ENCODE results near the gene HSPBAP1.
"Not testable (repeated sequence)": the region's sequence is repeated elsewhere in the genome, so short reads cannot be mapped to it uniquely, and the experiment has no call there.

HSPBAP1 gene

DNA sequence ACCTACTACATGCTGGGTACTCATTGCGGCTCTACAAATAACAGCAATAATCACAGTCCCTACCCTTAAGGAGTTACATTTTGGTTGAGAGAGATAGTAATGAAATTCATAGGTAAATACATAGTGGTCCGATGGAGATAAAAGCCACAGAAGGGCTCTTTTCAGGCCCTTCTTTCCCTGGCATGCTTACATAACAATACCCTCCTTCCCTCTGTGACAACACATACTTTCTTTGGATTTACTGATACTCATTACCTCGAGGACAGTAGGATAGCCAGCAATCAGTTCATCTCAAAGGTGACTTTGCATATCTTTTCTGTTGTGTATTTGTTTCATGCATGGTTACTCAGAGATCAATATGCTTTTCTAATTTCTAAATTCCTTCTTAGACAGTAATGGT, 54.5 kb downstream of the HSPBAP1 start:
- no peak for DNase-seq (ENCODE audit: low spot score)

DNA sequence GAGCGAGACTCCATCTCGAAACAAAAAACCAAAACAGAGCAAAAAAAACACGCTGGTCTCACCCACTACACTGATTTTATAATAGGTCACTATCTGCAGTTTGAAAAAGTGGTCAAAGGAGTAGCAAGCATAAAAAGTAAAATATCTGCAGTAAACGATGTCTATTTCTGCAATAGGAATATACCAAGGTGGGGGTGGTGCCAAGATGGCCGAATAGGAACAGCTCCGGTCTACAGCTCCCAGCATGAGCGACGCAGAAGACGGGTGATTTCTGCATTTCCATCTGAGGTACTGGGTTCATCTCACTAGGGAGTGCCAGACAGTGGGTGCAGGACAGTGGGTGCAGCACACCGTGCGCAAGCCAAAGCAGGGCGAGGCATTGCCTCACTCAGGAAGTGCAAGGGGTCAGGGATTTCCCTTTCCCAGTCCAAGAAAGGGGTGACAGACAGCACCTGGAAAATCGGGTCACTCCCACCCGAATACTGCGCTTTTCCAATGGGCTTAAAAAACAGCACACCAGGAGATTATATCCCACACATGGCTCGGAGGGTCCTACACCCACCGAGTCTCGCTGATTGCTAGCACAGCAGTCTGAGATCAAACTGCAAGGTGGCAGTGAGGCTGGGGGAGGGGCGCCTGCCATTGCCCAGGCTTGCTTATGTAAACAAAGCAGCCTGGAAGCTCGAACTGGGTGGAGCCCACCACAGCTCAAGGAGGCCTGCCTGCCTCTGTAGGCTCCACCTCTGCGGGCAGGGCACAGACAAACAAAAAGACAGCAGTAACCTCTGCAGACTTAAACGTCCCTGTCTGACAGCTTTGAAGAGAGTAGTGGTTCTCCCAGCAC, 60.7 kb downstream of the HSPBAP1 start:
- not testable (repeated sequence) for DNase-seq (ENCODE audit: low spot score)

DNA sequence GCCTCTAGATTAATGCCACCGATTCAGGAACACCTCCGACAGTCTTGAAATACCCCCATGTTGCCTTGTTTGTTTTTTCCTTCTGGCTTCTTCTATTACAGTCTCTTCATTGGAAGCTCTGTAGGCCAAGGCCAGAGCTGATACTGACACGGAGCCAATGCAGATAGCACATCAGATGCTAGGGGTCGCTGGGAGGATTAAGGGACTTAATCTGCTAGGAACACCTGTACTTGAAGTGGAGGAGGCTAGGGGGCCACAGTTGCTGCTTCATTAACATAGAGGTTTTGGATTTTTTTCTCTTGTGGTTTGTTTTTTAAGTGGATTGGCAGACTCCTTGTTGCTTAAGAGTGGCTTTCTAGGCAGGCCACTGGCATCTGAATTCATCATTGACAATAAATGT, 63.4 kb downstream of the HSPBAP1 start:
- DNase-seq (ENCODE audit: low spot score): no peak

DNA sequence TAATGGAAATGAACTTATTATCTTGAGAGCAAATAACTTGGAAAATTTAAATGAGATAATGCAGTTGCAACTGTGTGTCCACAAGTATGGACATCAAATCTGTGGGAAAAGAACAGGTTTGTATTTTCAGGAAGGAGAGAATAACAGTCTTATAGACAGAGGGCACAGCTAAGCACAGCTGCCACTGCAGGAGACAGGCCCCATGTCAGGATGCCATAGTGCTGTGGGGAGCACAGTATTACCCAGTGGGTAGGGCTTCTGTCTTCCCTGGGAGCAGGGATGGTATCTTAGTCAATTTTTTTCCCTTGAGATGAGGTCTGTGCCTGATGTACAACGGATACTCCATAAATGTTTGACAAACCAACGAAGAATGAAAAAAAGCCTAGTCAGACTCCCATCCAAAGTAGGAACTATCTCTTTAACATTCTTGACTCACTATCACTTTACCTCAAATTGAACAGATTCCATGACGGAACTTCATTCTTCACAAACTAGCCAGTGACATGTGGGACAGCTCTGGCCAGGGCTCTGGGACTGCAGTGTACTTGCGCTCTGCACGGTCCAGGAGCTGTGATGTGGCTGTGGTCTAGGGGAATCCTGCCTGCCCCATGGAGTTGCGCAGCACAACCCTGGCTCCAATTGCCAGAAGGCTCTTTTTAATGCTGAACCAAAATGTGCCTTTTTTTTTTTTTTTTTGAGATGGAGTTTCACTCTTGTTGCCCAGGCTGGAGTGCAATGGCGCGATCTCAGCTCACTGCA, 64.7 kb downstream of the HSPBAP1 start:
- DNase-seq (ENCODE audit: low spot score): no peak

- no peak for DNase-seq (ENCODE audit: low spot score)
These were observed 65.4 kb downstream of the HSPBAP1 start for GRCh38 chr3:122728186-122728585.

DNA sequence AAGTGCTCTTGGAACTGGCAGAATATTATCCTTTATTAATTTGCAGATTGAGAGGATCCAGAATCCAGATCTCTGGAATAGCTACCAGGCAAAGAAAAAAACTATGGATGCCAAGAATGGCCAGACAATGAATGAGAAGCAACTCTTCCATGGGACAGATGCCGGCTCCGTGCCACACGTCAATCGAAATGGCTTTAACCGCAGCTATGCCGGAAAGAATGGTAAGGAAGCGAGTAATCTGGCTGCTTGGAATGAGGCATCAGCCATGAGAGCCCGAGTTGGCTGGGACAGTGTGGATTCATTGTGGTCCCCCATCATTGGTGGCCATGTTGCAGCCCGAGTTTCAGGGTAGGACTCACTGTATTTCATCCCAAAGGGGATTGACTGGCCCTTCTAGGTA, 65.9 kb downstream of the HSPBAP1 start:
- DNase-seq (ENCODE audit: low spot score): no peak

- DNase-seq (ENCODE audit: low spot score): no peak
These were observed 66.3 kb downstream of the HSPBAP1 start for GRCh38 chr3:122727294-122727693.

- DNase-seq (ENCODE audit: low spot score): no peak
These were observed 68.5 kb downstream of the HSPBAP1 start for GRCh38 chr3:122725106-122725505.

DNA sequence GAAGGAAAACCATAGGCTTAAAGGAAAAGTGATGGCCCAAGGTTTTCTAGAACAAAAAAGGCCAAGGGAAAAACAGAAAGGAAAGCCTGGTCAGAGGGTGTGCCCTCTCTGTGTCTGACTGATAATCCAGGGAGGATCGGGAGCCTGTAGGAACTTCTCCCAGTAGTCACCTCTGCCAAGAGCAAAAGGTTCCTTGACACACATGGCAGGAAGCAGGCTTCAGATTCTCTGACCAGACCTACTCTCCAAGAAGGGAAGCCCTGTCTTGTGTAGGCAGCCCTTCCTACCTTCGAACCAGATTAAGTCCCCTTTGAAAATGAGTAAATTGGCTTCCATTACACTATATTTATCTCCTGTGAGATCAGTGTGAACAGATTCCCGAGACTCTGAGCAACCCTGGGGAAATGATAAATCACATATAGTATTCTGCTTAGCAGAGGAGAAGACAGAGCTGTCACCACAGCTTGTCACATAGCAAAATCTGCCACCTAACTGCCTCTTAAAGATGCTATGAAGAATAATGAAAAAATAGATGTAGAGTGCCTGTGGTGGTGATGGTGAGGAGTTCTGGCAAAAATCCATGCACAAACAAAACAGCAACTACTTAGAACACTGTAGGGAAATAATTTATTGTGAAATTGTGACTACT, 74.2 kb downstream of the HSPBAP1 start:
- no peak for DNase-seq (ENCODE audit: low spot score)

DNA sequence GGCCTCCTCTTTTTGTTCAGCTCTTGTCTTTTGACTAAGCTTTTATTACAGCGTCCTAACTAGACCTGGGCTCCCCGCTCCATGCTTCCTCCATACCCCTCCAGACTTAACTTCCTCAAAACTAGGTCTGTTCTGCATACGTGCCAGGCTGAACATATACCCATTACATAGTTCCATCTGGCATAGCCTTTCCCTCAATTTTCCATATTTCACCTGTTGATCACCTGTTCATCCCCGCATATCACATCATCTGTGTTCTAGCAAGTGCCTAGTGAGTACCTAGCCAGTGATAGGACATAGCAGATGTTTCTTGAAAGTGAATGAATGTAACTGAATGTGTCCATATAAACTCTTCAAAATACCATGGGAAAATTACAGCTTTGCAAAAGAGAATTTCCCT, 77.0 kb downstream of the HSPBAP1 start:
- DNase-seq (ENCODE audit: low spot score): no peak

GRCh38 chr3:122714273-122714672, 79.4 kb downstream of the HSPBAP1 start:
- DNase-seq (ENCODE audit: low spot score): no peak

- DNase-seq (ENCODE audit: low spot score): not testable (repeated sequence)
These were observed 82.9 kb downstream of the HSPBAP1 start for GRCh38 chr3:122710616-122711251.

DNA sequence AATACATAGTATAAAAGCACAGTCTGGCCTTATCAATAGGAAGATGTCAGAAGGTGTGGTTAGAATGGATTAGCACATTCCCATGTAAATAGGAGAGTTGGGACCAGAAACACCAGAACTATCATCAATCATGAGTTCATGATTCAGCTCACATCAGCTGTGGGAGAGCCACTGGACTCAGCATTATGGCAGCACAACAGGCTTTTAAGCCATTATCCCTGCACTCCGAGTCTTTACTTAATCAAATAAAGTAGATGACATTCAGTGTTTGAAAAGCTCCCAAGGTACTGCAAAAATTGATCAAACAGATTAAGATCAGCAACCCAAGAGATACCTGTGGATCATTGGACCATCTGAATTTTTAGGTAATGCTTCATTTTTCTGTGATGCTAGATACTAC, 88.3 kb downstream of the HSPBAP1 start:
- DNase-seq (ENCODE audit: low spot score): no peak

DNA sequence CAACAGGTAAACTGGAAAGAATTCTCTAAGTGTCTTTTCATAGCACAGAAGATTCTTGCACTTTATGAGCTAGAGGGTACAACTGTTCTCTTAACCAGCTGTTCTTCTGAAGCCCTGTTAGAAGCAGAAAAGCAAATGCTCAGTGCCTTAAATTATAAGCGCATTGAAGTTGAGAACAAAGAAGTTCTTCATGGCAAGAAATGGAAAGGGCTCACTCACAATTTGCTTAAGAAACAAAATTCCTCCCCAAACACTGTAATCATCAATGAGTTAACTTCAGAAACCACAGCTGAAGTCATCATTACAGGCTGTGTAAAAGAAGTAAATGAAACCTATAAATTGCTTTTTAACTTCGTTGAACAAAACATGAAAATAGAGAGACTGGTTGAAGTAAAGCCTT, 93.4 kb downstream of the HSPBAP1 start:
- DNase-seq (ENCODE audit: low spot score): no peak

- no peak for DNase-seq (ENCODE audit: low spot score)
These were observed 95.5 kb downstream of the HSPBAP1 start for GRCh38 chr3:122697952-122698620.

GRCh38 chr3:122695927-122696561, 97.6 kb downstream of the HSPBAP1 start:
- no peak for DNase-seq (ENCODE audit: low spot score)

DNA sequence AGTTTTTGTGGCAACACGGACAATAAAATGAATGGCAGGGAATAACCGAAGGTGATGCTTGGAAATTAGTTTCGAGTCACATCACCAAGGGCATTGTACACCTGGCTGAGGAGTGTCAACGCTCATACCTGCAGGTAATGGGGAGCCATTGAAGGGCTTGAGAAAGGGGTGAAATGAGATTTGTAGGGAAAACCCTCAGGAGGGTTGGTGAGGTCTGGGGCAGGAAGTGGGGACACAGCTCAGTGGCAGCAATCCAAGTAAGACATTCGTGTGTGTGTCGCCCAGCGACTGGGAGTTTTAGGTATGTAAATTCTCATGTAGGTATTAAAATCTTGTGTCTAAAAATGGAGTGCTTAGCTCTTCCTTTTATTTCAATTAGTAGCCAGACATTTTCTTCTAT, 98.7 kb downstream of the HSPBAP1 start:
- DNase-seq (ENCODE audit: low spot score): no peak

GRCh38 chr3:122692674-122693073, 101.0 kb downstream of the HSPBAP1 start:
- DNase-seq (ENCODE audit: low spot score): no peak

GRCh38 chr3:122691195-122691594, 102.4 kb downstream of the HSPBAP1 start:
- no peak for DNase-seq (ENCODE audit: low spot score)

DNA sequence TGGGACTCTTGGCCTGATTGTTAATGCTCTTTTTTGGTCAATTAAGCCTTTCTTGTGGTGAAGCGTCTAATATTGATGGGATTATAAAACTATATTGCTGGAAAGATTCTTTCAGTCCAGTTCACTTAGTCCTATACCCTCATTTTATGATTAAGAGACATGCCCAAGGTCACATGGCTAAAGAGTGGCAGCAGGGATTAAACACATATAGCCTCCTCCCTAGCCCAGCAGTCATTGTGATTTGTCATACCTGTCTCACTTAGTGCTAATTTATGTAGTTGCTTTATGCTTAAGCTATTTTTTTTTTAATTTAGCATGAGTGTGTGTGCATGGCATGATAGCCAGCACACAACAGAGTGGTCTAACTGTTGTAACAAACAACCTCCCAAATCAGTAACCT, 103.5 kb downstream of the HSPBAP1 start:
- no peak for DNase-seq (ENCODE audit: low spot score)

Measured in HuH-7 (cell line).